Natural killer cell (primary cell): Measurements from ENCODE around the gene EEF1E1. TPM values are rescaled to one million over a fixed set of nuclear protein-coding genes. Genes with fewer than 3 reads are reported as not detected.

Experiments
- ATAC-seq, 3 donors: fragments of 150-1000 bp in 2 of 3; fragments of 200-7000 bp in 1 of 3; cut with Tn5 transposase; 1 replicate in 1 of 3; 2 replicates in 2 of 3; pipeline ENCODE4 v1.10.0; 2021; ENCODE audit warnings: mild to moderate bottlenecking in 2 of 3, moderate library complexity in 2 of 3
- DNase-seq, 2 donors: peaks; one replicate each; pipeline versions ENCODE4 v3.0.0 to v3.0.0-alpha.2; 2013 to 2021; ENCODE audit warnings: mixed read lengths in 1 of 2
- H3K27ac ChIP-seq: one replicate; pipeline ENCODE4 v1.5.1; 2013; ENCODE audit warnings: mild to moderate bottlenecking, low read length
- H3K27me3 ChIP-seq: one replicate; pipeline ENCODE4 v1.6.1; 2013; ENCODE audit warnings: low read length; ENCODE audit not compliant: control insufficient read depth, insufficient read depth
- H3K36me3 ChIP-seq: one replicate; pipeline ENCODE4 v1.6.1; 2013; ENCODE audit warnings: low read length; ENCODE audit not compliant: control insufficient read depth, insufficient read depth
- H3K4me1 ChIP-seq: one replicate; pipeline ENCODE4 v1.6.1; 2013; ENCODE audit warnings: low read length; ENCODE audit not compliant: control insufficient read depth, insufficient read depth
- H3K4me3 ChIP-seq: one replicate; pipeline ENCODE4 v1.5.1; 2013; ENCODE audit warnings: low read length
- H3K9me3 ChIP-seq: one replicate; pipeline ENCODE4 v1.6.1; 2013; ENCODE audit warnings: low read length; ENCODE audit not compliant: control insufficient read depth, insufficient read depth
- H3K27ac Mint-ChIP-seq, 2 donors: one replicate each; pipeline ENCODE4 v1.8.0; 2022; ENCODE audit warnings: mild to moderate bottlenecking in 2 of 2, mixed read lengths in 2 of 2, moderate library complexity in 1 of 2
- H3K27me3 Mint-ChIP-seq, 2 donors: one replicate each; pipeline ENCODE4 v1.8.0; 2022; ENCODE audit warnings: low read depth in 2 of 2, mixed read lengths in 2 of 2
- H3K36me3 Mint-ChIP-seq: one replicate; pipeline ENCODE4 v1.8.0; 2022; ENCODE audit warnings: mixed read lengths
- H3K4me1 Mint-ChIP-seq, 2 donors: one replicate each; pipeline ENCODE4 v1.8.0; 2022; ENCODE audit warnings: mixed read lengths in 2 of 2
- H3K4me3 Mint-ChIP-seq: one replicate; pipeline ENCODE4 v1.8.0; 2022; ENCODE audit warnings: mild to moderate bottlenecking, moderate library complexity, mixed read lengths
- H3K9me3 Mint-ChIP-seq, 2 donors: one replicate each; pipeline ENCODE4 v1.8.0; 2022; ENCODE audit warnings: mixed read lengths in 2 of 2
- WGBS: methylation state at CpG from one replicate; pipeline ENCODE4 v1.1.7; 2013; ENCODE audit warnings: missing lambda C conversion rate; ENCODE audit not compliant: insufficient coverage; 5-methylcytosine and 5-hydroxymethylcytosine counted together
- intact Hi-C: fragments of 100-400 bp; cut with micrococcal nuclease; formaldehyde crosslinking; loops from one replicate; pipeline ENCODE4 v1.14.2; 2022
- total RNA-seq, 4 donors: library from RNA; stranded (reverse); fragments of 120-200 nt in 1 of 4; gene quantifications; one replicate each; pipeline versions ENCODE4 v1.2.3 to v1.2.4, GENCODE V29; 2013 to 2022
- TF ChIP-seq, protein P1 (sequence below): fragments of 200-600 bp; IDR thresholded peaks from one replicate; pipeline ENCODE4 v1.8.0; 2022; ENCODE audit warnings: antibody characterized with exemption

Gene EEF1E1
- total RNA-seq, 3 donors from 2014 or later (not counting 1 experiment from before 2014, with no cell fraction given): 9.6 to 13.8 (median 10.2) TPM

DNA sequence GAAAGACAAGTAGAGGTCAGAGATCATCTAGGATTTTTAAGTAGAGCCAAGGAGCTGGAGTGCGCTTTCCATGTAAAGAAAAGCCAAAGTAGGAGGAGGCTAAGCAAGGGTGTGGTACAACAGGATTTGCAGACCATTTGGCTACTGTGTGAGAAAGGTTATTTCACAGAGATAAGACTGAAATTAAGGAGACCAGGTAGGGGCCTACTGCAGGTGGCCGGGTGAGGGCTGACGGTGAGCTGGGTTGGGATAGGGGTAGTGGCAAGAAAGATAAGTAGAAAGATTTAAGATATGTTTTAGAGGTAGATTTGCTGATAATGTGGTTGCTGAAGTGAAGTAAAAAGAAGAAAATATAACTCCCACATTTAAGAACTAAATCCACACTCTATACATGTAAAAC lies 42.0 kb downstream of the EEF1E1 start:
- H3K4me3 ChIP-seq: no peak overlapping the region
- TF ChIP-seq, protein P1, sequence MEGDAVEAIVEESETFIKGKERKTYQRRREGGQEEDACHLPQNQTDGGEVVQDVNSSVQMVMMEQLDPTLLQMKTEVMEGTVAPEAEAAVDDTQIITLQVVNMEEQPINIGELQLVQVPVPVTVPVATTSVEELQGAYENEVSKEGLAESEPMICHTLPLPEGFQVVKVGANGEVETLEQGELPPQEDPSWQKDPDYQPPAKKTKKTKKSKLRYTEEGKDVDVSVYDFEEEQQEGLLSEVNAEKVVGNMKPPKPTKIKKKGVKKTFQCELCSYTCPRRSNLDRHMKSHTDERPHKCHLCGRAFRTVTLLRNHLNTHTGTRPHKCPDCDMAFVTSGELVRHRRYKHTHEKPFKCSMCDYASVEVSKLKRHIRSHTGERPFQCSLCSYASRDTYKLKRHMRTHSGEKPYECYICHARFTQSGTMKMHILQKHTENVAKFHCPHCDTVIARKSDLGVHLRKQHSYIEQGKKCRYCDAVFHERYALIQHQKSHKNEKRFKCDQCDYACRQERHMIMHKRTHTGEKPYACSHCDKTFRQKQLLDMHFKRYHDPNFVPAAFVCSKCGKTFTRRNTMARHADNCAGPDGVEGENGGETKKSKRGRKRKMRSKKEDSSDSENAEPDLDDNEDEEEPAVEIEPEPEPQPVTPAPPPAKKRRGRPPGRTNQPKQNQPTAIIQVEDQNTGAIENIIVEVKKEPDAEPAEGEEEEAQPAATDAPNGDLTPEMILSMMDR: no peak
- H3K4me1 ChIP-seq: peaks cover 7% of the 10 kb centered on the region
- H3K4me1 Mint-ChIP-seq: peaks cover 7 to 36% of the 10 kb centered on the region in 2 donors
- WGBS: 95% methylated on average over 3 of the region's 3 CpGs
- peaks cover 30% of the 10 kb centered on the region for H3K36me3 ChIP-seq
- H3K4me3 Mint-ChIP-seq: no peak overlapping the region
- intact Hi-C loops: loop anchor here (5.0 kb wide), 1 partner anchor 673 kb away; the partner anchor contains the start of genes CAGE1 and RIOK1
- no peaks in the 10 kb centered on the region for H3K9me3 ChIP-seq
- no peaks in the 10 kb centered on the region for H3K9me3 Mint-ChIP-seq
- no peak overlapping the region for H3K27ac Mint-ChIP-seq
- H3K27me3 ChIP-seq: no peaks in the 10 kb centered on the region
- ATAC-seq: no peak
- H3K36me3 Mint-ChIP-seq: no peaks in the 10 kb centered on the region
- no peaks in the 10 kb centered on the region for H3K27me3 Mint-ChIP-seq
- no peak overlapping the region for H3K27ac ChIP-seq
- DNase-seq: no peak

- Mint-ChIP-seq H3K27me3 (no peaks in the 10 kb centered on the region), H3K36me3 (no peaks in the 10 kb centered on the region), H3K27ac (no peak overlapping the region), H3K9me3 (no peaks in the 10 kb centered on the region), H3K4me1 (peaks cover 7 to 27% of the 10 kb centered on the region in 2 donors), H3K4me3 (no peak overlapping the region)
- Histone ChIP-seq H3K9me3 (no peaks in the 10 kb centered on the region), H3K4me1 (no peaks in the 10 kb centered on the region), H3K36me3 (peaks cover 37% of the 10 kb centered on the region), H3K27me3 (no peaks in the 10 kb centered on the region), H3K4me3 (no peak overlapping the region), H3K27ac (no peak overlapping the region)
- intact Hi-C loops: loop anchor here (5.0 kb wide), 1 partner anchor 337 kb away; no protein-coding TSS in a partner anchor
- DNase-seq (peak in 1 of 2 donors; percentile 26), ATAC-seq (no peak)
- TF ChIP-seq, protein P1: peak; percentile 30
Observed at GRCh38 chr6:8059129-8059528, 43.2 kb downstream of the EEF1E1 start.

DNA sequence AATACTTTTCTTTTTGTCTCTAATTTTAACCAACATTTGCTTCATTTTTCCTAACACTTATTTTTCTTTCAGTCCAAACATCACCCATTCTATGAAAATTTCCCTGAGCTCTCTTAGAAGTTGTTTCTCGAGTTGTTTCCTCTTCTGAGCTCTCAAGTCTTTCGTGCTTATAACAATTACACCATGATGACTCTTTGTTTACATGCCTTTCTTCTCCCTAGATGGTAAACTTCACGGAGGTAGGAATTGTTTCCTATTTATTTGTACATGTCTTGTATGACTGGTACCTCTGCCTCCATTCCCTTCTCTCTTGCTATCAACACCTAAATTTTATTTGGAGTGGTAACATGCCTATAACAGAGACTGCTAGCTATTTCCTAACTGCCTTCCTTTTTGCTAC lies 44.6 kb downstream of the EEF1E1 start:
- no peak for ATAC-seq
- WGBS: 100% methylated on average over 2 of the region's 3 CpGs
- Mint-ChIP-seq H3K27ac (peak overlapping the region in 1 of 2 donors; percentile 44), H3K9me3 (no peaks in the 10 kb centered on the region), H3K4me1 (peaks cover 0 to 15% of the 10 kb centered on the region in 2 donors), H3K4me3 (no peak overlapping the region), H3K27me3 (no peaks in the 10 kb centered on the region), H3K36me3 (no peaks in the 10 kb centered on the region)
- no peak overlapping the region for H3K4me3 ChIP-seq
- DNase-seq: no peak
- H3K36me3 ChIP-seq: peaks cover 38% of the 10 kb centered on the region
- H3K27ac ChIP-seq: no peak overlapping the region
- H3K9me3 ChIP-seq: no peaks in the 10 kb centered on the region
- H3K4me1 ChIP-seq: no peaks in the 10 kb centered on the region
- no peaks in the 10 kb centered on the region for H3K27me3 ChIP-seq
- intact Hi-C loops: loop anchor here (5.0 kb wide), 1 partner anchor 335 kb away; no protein-coding TSS in a partner anchor
- TF ChIP-seq, protein P1: no peak

DNA sequence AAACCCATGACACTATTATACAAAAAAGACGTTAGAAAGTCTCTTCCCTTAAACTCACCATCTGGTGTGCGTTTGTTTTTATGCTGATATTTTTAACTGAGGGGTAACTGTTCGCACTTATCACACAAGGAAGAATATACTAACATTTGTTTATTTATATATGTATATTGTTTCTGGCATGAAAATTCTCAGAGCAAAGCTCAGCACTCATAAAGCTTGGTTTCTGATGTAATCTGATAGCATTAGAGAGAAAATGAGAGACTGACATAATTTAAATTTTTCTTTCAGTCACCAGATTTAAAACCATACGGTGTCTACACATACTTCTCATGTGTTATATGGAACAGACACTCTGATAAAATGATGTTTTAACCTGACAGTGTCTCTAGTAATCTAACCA lies 45.1 kb downstream of the EEF1E1 start:
- peaks cover 38% of the 10 kb centered on the region for H3K36me3 ChIP-seq
- H3K4me1 ChIP-seq: no peaks in the 10 kb centered on the region
- H3K27ac ChIP-seq: no peak overlapping the region
- H3K36me3 Mint-ChIP-seq: no peaks in the 10 kb centered on the region
- no peaks in the 10 kb centered on the region for H3K27me3 Mint-ChIP-seq
- no peak overlapping the region for H3K4me3 Mint-ChIP-seq
- intact Hi-C loops: loop anchor here (5.0 kb wide), 1 partner anchor 335 kb away; no protein-coding TSS in a partner anchor
- DNase-seq (no peak), ATAC-seq (no peak)
- WGBS: 100% methylated on average over 1 of the region's 4 CpGs
- no peaks in the 10 kb centered on the region for H3K27me3 ChIP-seq
- no peaks in the 10 kb centered on the region for H3K9me3 Mint-ChIP-seq
- no peak overlapping the region for H3K4me3 ChIP-seq
- H3K4me1 Mint-ChIP-seq: peaks cover 0 to 15% of the 10 kb centered on the region in 2 donors
- H3K9me3 ChIP-seq: no peaks in the 10 kb centered on the region
- TF ChIP-seq, protein P1: no peak
- no peak overlapping the region for H3K27ac Mint-ChIP-seq
